ENCODE results near the gene TMEM236. TPM values are rescaled to one million over a fixed set of nuclear protein-coding genes. Genes with fewer than 3 reads are reported as not detected.

The TMEM236 gene
- total and polyA plus RNA-seq, 2 donors (not counting 3 experiments of a cell fraction or from before 2014, with no cell fraction given): 0.24 to 0.29 TPM

DNA sequence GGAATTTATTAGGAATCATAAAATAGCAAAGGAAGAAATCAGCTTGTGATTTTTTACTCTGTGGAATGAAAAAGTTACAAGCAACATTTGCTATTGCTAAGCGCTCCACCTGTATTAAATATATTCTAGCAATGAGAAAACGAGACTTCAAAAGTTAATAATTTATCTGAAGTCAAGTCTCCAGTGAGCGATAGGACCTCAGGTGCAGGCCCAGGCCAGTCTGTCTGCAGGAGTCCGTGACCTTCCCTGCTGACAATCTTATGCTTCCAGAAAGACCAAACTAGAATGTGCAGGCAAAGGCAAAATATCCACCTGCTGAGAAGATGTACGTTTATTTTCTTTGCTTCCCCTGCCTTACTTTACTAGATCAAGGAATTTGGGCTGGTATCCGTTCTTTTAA, 79.9 kb downstream of the TMEM236 start:
- no TSS peak for BruUV-seq (replicated peaks)
- intact Hi-C loops (cut with micrococcal nuclease): no loop called here
- ChIA-PET POLR2A (no interaction called here), CTCF (no interaction called here)
- TF ChIP-seq POLR2A (IDR thresholded peaks at IDR 0.05; ENCODE audit: low read depth, low read length) (no peak), EZH2 (IDR thresholded peaks at IDR 0.05; ENCODE audit: borderline replicate concordance, low read depth, low read length, severe bottlenecking) (no peak), POLR2AphosphoS5 (IDR thresholded peaks at IDR 0.05; ENCODE audit: insufficient read depth, low read depth, low read length) (no peak), GATA2 (IDR thresholded peaks at IDR 0.05; ENCODE audit: insufficient read depth, insufficient read length, low read depth, low read length) (no peak), JUN (IDR thresholded peaks at IDR 0.05; ENCODE audit: borderline replicate concordance, insufficient read depth, insufficient read length, low read depth) (no peak), FOS (IDR thresholded peaks at IDR 0.05; ENCODE audit: borderline replicate concordance, insufficient read depth, low read length) (no peak), MYC (IDR thresholded peaks at IDR 0.05; ENCODE audit: low read depth, low read length) (no peak)
- TF ChIP-seq, protein P1, sequence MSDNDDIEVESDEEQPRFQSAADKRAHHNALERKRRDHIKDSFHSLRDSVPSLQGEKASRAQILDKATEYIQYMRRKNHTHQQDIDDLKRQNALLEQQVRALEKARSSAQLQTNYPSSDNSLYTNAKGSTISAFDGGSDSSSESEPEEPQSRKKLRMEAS (IDR thresholded peaks at IDR 0.05; ENCODE audit: insufficient read depth, insufficient read length): no peak
- Histone ChIP-seq H3K27me3 (ENCODE audit: control insufficient read depth in 2 of 2, insufficient read depth in 2 of 2, low read length in 2 of 2) (no peaks in the 10 kb centered on the region), H3K36me3 (ENCODE audit: control insufficient read depth in 2 of 2, extremely low read depth in 1 of 2, insufficient read depth in 2 of 2, low read length in 2 of 2) (no peaks in the 10 kb centered on the region), H3K9ac (replicated peaks; ENCODE audit: extremely low read depth, insufficient read depth, low read length) (no peak overlapping the region), H3K4me1 (ENCODE audit: control insufficient read depth, extremely low read depth, insufficient read depth, low read length) (peaks cover 11% of the 10 kb centered on the region), H3K9me1 (replicated peaks; ENCODE audit: control insufficient read depth, extremely low read depth, insufficient read depth, low read length) (no peaks in the 10 kb centered on the region), H3K4me2 (ENCODE audit: insufficient read depth, low read length) (no peak overlapping the region), H2AFZ (ENCODE audit: low read depth, low read length) (no peak overlapping the region), H3K9me3 (replicated peaks; ENCODE audit: control insufficient read depth, insufficient read depth, low read length) (no peaks in the 10 kb centered on the region), H4K20me1 (replicated peaks; ENCODE audit: control insufficient read depth, extremely low read depth, insufficient read depth, low read length) (no peaks in the 10 kb centered on the region), H3K79me2 (ENCODE audit: control insufficient read depth, insufficient read depth, low read length) (no peaks in the 10 kb centered on the region), H3K4me3 (replicated peaks in 1 of 3; ENCODE audit: insufficient read depth in 1 of 3, low read depth in 1 of 3, low read length in 3 of 3) (no peak overlapping the region), H3K27ac (ENCODE audit: insufficient read depth, low read depth, low read length) (no peak overlapping the region)
- DNase-seq (ENCODE audit: low read depth, low spot score) (no peak), FAIRE-seq (no peak)
- dilution Hi-C loops (cut with MboI; ENCODE audit: extremely low pct_ligation_motif_present, low sequenced_read_pairs): no loop called here

DNA sequence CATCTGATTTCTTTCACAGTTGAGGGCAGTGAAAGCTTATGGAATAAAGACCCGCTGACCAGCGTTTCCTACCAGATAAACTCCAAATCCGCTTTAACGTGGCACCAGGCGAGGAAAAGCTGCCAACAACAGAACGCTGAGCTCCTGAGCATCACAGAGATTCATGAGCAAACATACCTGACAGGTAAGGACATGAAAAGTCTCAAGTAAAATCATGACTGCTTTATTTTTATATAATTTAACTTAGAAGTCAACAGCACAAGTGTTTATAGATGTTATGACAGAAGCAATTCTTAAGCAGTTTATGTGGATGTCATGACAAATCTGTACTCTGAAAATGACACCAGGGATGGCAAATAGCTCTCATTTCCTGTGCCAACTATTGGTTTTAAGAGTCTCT, 81.7 kb downstream of the TMEM236 start:
- Histone ChIP-seq H2AFZ (ENCODE audit: low read depth, low read length) (no peak overlapping the region), H3K27ac (ENCODE audit: insufficient read depth, low read depth, low read length) (no peak overlapping the region), H3K27me3 (ENCODE audit: control insufficient read depth in 2 of 2, insufficient read depth in 2 of 2, low read length in 2 of 2) (no peaks in the 10 kb centered on the region), H3K9me3 (replicated peaks; ENCODE audit: control insufficient read depth, insufficient read depth, low read length) (no peaks in the 10 kb centered on the region), H3K4me2 (ENCODE audit: insufficient read depth, low read length) (no peak overlapping the region), H4K20me1 (replicated peaks; ENCODE audit: control insufficient read depth, extremely low read depth, insufficient read depth, low read length) (no peaks in the 10 kb centered on the region), H3K4me3 (replicated peaks in 1 of 3; ENCODE audit: insufficient read depth in 1 of 3, low read depth in 1 of 3, low read length in 3 of 3) (no peak overlapping the region), H3K79me2 (ENCODE audit: control insufficient read depth, insufficient read depth, low read length) (no peaks in the 10 kb centered on the region), H3K9ac (replicated peaks; ENCODE audit: extremely low read depth, insufficient read depth, low read length) (no peak overlapping the region), H3K9me1 (replicated peaks; ENCODE audit: control insufficient read depth, extremely low read depth, insufficient read depth, low read length) (no peaks in the 10 kb centered on the region), H3K36me3 (ENCODE audit: control insufficient read depth in 2 of 2, extremely low read depth in 1 of 2, insufficient read depth in 2 of 2, low read length in 2 of 2) (no peaks in the 10 kb centered on the region), H3K4me1 (ENCODE audit: control insufficient read depth, extremely low read depth, insufficient read depth, low read length) (peaks cover 20% of the 10 kb centered on the region)
- no peak for DNase-seq (ENCODE audit: low read depth, low spot score)
- intact Hi-C loops (cut with micrococcal nuclease) (no loop called here), dilution Hi-C loops (cut with MboI; ENCODE audit: extremely low pct_ligation_motif_present, low sequenced_read_pairs) (no loop called here)
- BruUV-seq (replicated peaks): no TSS peak
- CTCF ChIA-PET: interaction anchor here (1.0 to 1.5 kb wide), 2 partner anchors 9 to 12 kb away, joined by 3 to 4 read pairs; no protein-coding TSS in a partner anchor
- FAIRE-seq: no peak
- POLR2A ChIA-PET: no interaction called here
- TF ChIP-seq, protein P2, sequence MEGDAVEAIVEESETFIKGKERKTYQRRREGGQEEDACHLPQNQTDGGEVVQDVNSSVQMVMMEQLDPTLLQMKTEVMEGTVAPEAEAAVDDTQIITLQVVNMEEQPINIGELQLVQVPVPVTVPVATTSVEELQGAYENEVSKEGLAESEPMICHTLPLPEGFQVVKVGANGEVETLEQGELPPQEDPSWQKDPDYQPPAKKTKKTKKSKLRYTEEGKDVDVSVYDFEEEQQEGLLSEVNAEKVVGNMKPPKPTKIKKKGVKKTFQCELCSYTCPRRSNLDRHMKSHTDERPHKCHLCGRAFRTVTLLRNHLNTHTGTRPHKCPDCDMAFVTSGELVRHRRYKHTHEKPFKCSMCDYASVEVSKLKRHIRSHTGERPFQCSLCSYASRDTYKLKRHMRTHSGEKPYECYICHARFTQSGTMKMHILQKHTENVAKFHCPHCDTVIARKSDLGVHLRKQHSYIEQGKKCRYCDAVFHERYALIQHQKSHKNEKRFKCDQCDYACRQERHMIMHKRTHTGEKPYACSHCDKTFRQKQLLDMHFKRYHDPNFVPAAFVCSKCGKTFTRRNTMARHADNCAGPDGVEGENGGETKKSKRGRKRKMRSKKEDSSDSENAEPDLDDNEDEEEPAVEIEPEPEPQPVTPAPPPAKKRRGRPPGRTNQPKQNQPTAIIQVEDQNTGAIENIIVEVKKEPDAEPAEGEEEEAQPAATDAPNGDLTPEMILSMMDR (IDR thresholded peaks at IDR 0.05; ENCODE audit: extremely low read depth in 1 of 2, insufficient read depth in 1 of 2, low read depth in 1 of 2, low read length in 2 of 2): no peak
- TF ChIP-seq MYC (IDR thresholded peaks at IDR 0.05; ENCODE audit: low read depth, low read length) (no peak), POLR2A (IDR thresholded peaks at IDR 0.05; ENCODE audit: low read depth, low read length) (no peak), JUN (IDR thresholded peaks at IDR 0.05; ENCODE audit: borderline replicate concordance, insufficient read depth, insufficient read length, low read depth) (no peak), POLR2AphosphoS5 (IDR thresholded peaks at IDR 0.05; ENCODE audit: insufficient read depth, low read depth, low read length) (no peak), EZH2 (IDR thresholded peaks at IDR 0.05; ENCODE audit: borderline replicate concordance, low read depth, low read length, severe bottlenecking) (no peak), GATA2 (IDR thresholded peaks at IDR 0.05; ENCODE audit: insufficient read depth, insufficient read length, low read depth, low read length) (no peak), FOS (IDR thresholded peaks at IDR 0.05; ENCODE audit: borderline replicate concordance, insufficient read depth, low read length) (no peak)
- TF ChIP-seq, protein P1 (IDR thresholded peaks at IDR 0.05; ENCODE audit: insufficient read depth, insufficient read length): no peak
